ENCODE results near the gene PTGFRN.

The PTGFRN gene

GRCh38 chr1:116907351-116907750 lies 2.4 kb upstream of the PTGFRN start:
- no peaks in the 10 kb centered on the region for H3K36me3 Mint-ChIP-seq
- H3K27me3 Mint-ChIP-seq, result peaks cover 1% of the 10 kb centered on the region
- H3K9me3 Mint-ChIP-seq, result no peaks in the 10 kb centered on the region
- no peak overlapping the region for H3K4me3 Mint-ChIP-seq
- H3K4me1 Mint-ChIP-seq, result peaks cover 7% of the 10 kb centered on the region
- H3K27ac Mint-ChIP-seq, result peak overlapping the region; percentile 14

DNA sequence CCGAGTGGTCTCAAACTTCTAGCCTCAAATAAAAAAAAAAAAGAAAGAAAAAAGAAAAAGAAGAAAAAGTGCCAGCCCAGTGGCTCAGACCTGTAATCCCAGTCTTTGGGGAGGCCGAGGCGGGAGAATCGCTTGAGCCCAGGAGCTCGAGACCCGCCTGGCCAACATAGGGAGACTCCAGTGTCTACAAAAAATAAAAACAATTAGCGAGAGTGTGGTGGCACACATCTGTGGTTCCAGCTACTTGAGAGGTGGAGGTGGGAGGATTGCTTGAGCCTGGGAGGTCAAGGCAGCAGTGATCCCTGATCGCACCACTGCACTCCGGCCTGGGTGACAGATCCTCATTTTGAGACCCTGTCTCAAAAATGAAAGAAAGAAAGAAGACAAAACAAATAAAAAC lies 1.4 kb upstream of the PTGFRN start:
- peaks cover 1% of the 10 kb centered on the region for H3K27me3 Mint-ChIP-seq
- H3K4me1 Mint-ChIP-seq, result peaks cover 7% of the 10 kb centered on the region
- H3K4me3 Mint-ChIP-seq, result peak overlapping the region; percentile 31
- no peaks in the 10 kb centered on the region for H3K36me3 Mint-ChIP-seq
- no peaks in the 10 kb centered on the region for H3K9me3 Mint-ChIP-seq
- H3K27ac Mint-ChIP-seq, result no peak overlapping the region

DNA sequence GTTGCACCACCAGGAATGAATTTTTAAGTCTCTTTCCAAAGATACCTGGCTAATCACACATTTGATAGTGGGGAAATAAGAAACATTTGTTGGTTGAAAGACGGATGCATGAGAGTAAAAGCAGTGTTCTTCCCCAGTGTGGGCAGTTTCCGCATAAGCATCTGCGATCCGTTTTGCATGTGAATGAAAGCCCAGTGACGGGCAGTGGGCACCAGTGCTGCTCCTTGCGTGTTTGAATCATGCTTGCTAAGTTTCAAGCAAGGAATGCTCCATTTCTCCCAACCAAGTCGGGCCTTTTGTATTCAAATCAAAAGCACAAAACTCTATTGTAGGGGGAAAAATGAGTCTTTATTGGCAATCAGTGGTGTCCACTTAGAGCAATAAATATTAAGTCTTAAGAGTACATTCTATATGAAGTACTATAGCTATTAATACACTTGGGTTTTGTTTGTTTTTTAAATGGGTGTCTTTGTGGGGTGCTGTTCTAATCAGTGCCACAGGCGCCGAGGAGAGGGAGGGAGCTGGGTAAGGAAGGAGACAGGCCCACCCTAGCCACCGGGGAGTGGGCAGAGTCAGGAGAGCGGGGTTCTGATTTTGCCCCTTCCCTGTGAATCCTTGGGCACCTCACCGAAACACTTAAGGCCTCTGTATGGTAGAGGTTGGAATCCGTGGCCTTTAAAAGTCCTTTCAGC lies 750 bp upstream of the PTGFRN start:
- H3K4me1 Mint-ChIP-seq, result peaks cover 7% of the 10 kb centered on the region
- peak overlapping the region; percentile 83 for H3K27ac Mint-ChIP-seq
- no peaks in the 10 kb centered on the region for H3K36me3 Mint-ChIP-seq
- peaks cover 1% of the 10 kb centered on the region for H3K27me3 Mint-ChIP-seq
- peak overlapping the region; percentile 87 for H3K4me3 Mint-ChIP-seq
- H3K9me3 Mint-ChIP-seq, result no peaks in the 10 kb centered on the region

GRCh38 chr1:116910379-116911187 lies 867 bp downstream of the PTGFRN start:
- H3K4me1 Mint-ChIP-seq, result peaks cover 7% of the 10 kb centered on the region
- peaks cover 1% of the 10 kb centered on the region for H3K27me3 Mint-ChIP-seq
- H3K36me3 Mint-ChIP-seq, result no peaks in the 10 kb centered on the region
- H3K27ac Mint-ChIP-seq, result no peak overlapping the region
- H3K4me3 Mint-ChIP-seq, result no peak overlapping the region
- H3K9me3 Mint-ChIP-seq, result no peaks in the 10 kb centered on the region

GRCh38 chr1:116911188-116911553 lies 1.5 kb downstream of the PTGFRN start:
- peaks cover 7% of the 10 kb centered on the region for H3K4me1 Mint-ChIP-seq
- no peaks in the 10 kb centered on the region for H3K36me3 Mint-ChIP-seq
- no peak overlapping the region for H3K4me3 Mint-ChIP-seq
- no peak overlapping the region for H3K27ac Mint-ChIP-seq
- peaks cover 1% of the 10 kb centered on the region for H3K27me3 Mint-ChIP-seq
- no peaks in the 10 kb centered on the region for H3K9me3 Mint-ChIP-seq

DNA sequence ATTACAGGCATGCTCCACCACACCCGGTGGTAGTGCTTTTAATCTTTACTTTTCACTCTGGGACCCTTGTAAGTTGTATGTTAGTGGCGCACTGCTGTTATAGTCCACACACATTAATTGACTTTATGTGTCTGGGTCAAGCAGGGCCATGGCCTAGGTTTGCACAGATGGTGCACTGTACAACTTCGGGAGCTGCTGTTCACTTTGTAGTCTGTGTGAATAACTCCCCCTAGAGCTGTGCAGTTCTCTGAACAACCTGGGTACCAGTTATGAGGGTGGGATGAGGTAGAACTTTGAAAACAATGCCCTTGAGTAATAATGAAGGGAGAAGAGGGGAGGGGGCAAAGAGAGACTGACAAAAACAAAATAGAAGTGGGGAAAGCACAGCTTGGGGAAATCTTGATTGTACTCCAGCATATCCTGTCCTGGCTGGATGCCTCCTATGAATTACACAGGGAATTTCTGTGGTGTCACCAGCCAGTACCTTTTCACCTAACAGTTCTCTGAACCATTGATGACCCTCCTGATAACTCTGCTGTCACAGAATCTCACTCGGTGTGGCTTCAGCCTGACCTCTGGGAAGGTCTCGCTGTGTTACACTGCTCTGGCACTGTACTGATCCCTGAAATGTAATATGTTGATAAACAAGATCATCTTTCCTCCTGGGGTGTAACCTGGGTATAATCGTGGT lies 2.2 kb downstream of the PTGFRN start:
- H3K27ac Mint-ChIP-seq, result no peak overlapping the region
- no peak overlapping the region for H3K4me3 Mint-ChIP-seq
- H3K9me3 Mint-ChIP-seq, result no peaks in the 10 kb centered on the region
- H3K4me1 Mint-ChIP-seq, result peaks cover 7% of the 10 kb centered on the region
- H3K27me3 Mint-ChIP-seq, result peaks cover 1% of the 10 kb centered on the region
- no peaks in the 10 kb centered on the region for H3K36me3 Mint-ChIP-seq

DNA sequence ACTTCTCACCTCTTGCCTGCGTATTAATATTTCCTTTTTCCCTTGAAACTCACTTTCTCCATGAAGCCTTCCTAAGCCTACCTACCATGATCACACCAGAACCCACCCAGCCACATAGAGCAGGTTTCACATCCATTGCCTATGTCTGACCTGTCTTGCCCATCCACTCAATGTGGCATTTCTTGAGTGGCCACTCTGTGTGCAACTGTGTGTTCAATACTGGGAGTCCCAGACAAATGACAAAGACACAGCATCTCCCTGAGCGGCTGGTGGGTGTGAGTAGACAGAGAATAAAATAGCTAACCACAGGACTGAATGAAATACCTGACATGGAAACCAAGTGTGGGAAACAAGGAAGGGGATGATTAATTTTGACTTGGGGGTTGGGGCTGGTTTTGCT lies 3.1 kb downstream of the PTGFRN start:
- Mint-ChIP-seq H3K36me3 (no peaks in the 10 kb centered on the region), H3K27ac (no peak overlapping the region), H3K9me3 (no peaks in the 10 kb centered on the region)

GRCh38 chr1:116913941-116914340 lies 4.2 kb downstream of the PTGFRN start:
- H3K36me3 Mint-ChIP-seq, result no peaks in the 10 kb centered on the region
- H3K9me3 Mint-ChIP-seq, result no peaks in the 10 kb centered on the region
- H3K27ac Mint-ChIP-seq, result no peak overlapping the region
- H3K4me1 Mint-ChIP-seq, result peaks cover 6% of the 10 kb centered on the region
- peaks cover 1% of the 10 kb centered on the region for H3K27me3 Mint-ChIP-seq
- no peak overlapping the region for H3K4me3 Mint-ChIP-seq

More for the DNA sequence above, 3.1 kb downstream of the PTGFRN start:
- Mint-ChIP-seq H3K4me1 (peaks cover 7% of the 10 kb centered on the region), H3K4me3 (no peak overlapping the region), H3K27me3 (peaks cover 1% of the 10 kb centered on the region)

GRCh38 chr1:116914667-116915066 lies 5.0 kb downstream of the PTGFRN start:
- Mint-ChIP-seq H3K36me3 (no peaks in the 10 kb centered on the region), H3K27me3 (no peaks in the 10 kb centered on the region), H3K9me3 (no peaks in the 10 kb centered on the region), H3K4me1 (no peaks in the 10 kb centered on the region), H3K4me3 (peak overlapping the region; percentile 71), H3K27ac (peak overlapping the region; percentile 42)

- H3K27me3 Mint-ChIP-seq, result no peaks in the 10 kb centered on the region
- H3K4me1 Mint-ChIP-seq, result peaks cover 4% of the 10 kb centered on the region
- no peaks in the 10 kb centered on the region for H3K9me3 Mint-ChIP-seq
- H3K27ac Mint-ChIP-seq, result peak overlapping the region; percentile 42
- H3K36me3 Mint-ChIP-seq, result no peaks in the 10 kb centered on the region
- H3K4me3 Mint-ChIP-seq, result peak overlapping the region; percentile 71
These were observed 5.5 kb downstream of the PTGFRN start for GRCh38 chr1:116915086-116915661.

GRCh38 chr1:116916002-116916401 lies 6.3 kb downstream of the PTGFRN start:
- Mint-ChIP-seq H3K27me3 (no peaks in the 10 kb centered on the region), H3K27ac (no peak overlapping the region), H3K4me3 (no peak overlapping the region), H3K4me1 (peaks cover 7% of the 10 kb centered on the region), H3K36me3 (no peaks in the 10 kb centered on the region), H3K9me3 (no peaks in the 10 kb centered on the region)

- Mint-ChIP-seq H3K9me3 (no peaks in the 10 kb centered on the region), H3K36me3 (no peaks in the 10 kb centered on the region), H3K27me3 (no peaks in the 10 kb centered on the region), H3K4me3 (no peak overlapping the region), H3K27ac (no peak overlapping the region), H3K4me1 (peaks cover 7% of the 10 kb centered on the region)
These were observed 7.1 kb downstream of the PTGFRN start for GRCh38 chr1:116916533-116917445.

- Mint-ChIP-seq H3K9me3 (no peaks in the 10 kb centered on the region), H3K36me3 (no peaks in the 10 kb centered on the region), H3K27ac (no peak overlapping the region), H3K4me1 (peaks cover 7% of the 10 kb centered on the region), H3K4me3 (no peak overlapping the region), H3K27me3 (no peaks in the 10 kb centered on the region)
These were observed 9.1 kb downstream of the PTGFRN start for GRCh38 chr1:116918714-116919357.

- no peaks in the 10 kb centered on the region for H3K36me3 Mint-ChIP-seq
- no peaks in the 10 kb centered on the region for H3K27me3 Mint-ChIP-seq
- H3K4me1 Mint-ChIP-seq, result peaks cover 7% of the 10 kb centered on the region
- H3K4me3 Mint-ChIP-seq, result no peak overlapping the region
- no peaks in the 10 kb centered on the region for H3K9me3 Mint-ChIP-seq
- H3K27ac Mint-ChIP-seq, result peak overlapping the region; percentile 33
These were observed 10.1 kb downstream of the PTGFRN start for GRCh38 chr1:116919802-116920201.

All from activated naive CD4-positive, alpha-beta T cell treated with anti-CD3 and anti-CD28 coated beads, Interleukin-2, amount 50 U/mL, for 24 hours (primary cell).